A549 (cell line): ENCODE results near the gene HLTF.

Experiments
- CHD4 ChIP-seq: fragments of 200-600 bp; sonication (generic); IDR thresholded peaks from 2 replicates; pipeline ENCODE4 v1.6.1; 2016; ENCODE audit warnings: antibody characterized with exemption, mild to moderate bottlenecking, borderline replicate concordance
- CTCF ChIP-seq: fragments of >200 bp; sonication (Bioruptor Twin); formaldehyde crosslinking; IDR thresholded peaks from 3 replicates; pipeline ENCODE4 v1.5.1; 2016
- EP300 ChIP-seq, 2 experiments: fragments of >200 bp; sonication (Bioruptor Twin); formaldehyde crosslinking; IDR thresholded peaks; 2 replicates in 1 of 2; 3 replicates in 1 of 2; pipeline ENCODE4 v1.6.1; 2016 to 2017
- HMGXB4 ChIP-seq: fragments of 250-450 bp; sonication (Bioruptor Pico); IDR thresholded peaks from 2 replicates; pipeline ENCODE4 v1.5.0; 2021; ENCODE audit warnings: mild to moderate bottlenecking, moderate library complexity, borderline replicate concordance
- MAFK ChIP-seq: fragments of 450-650 bp; IDR thresholded peaks from 2 replicates; pipeline ENCODE4 v1.6.1; 2014; ENCODE audit not compliant: partially characterized antibody
- MAX ChIP-seq: IDR thresholded peaks from 2 replicates; pipeline ENCODE4 v1.6.1; 2012
- MAZ ChIP-seq: fragments of 150-350 bp; IDR thresholded peaks from 2 replicates; pipeline ENCODE4 v1.6.1; 2014; ENCODE audit warnings: antibody characterized with exemption, low read depth, low read length, borderline replicate concordance
- NFE2L2 ChIP-seq: fragments of 150-350 bp; conservative IDR thresholded peaks from 2 replicates; pipeline ENCODE4 v1.6.1; 2014; ENCODE audit warnings: low read length
- PBX3 ChIP-seq: IDR thresholded peaks from 2 replicates; pipeline ENCODE4 v1.6.1; 2012
- POLR2A ChIP-seq: IDR thresholded peaks from 2 replicates; pipeline ENCODE4 v1.6.1; 2012; ENCODE audit warnings: mild to moderate bottlenecking, low read length
- RAD21 ChIP-seq, 2 experiments: fragments of >200 bp in 1 of 2; sonication (Bioruptor Twin) in 1 of 2; formaldehyde crosslinking in 1 of 2; IDR thresholded peaks in 1 of 2; conservative IDR thresholded peaks in 1 of 2; 2 replicates in 1 of 2; 3 replicates in 1 of 2; pipeline ENCODE4 v1.6.1; 2012 to 2018; ENCODE audit warnings: inconsistent platforms in 1 of 2
- REST ChIP-seq: fragments of 200-600 bp; sonication (generic); IDR thresholded peaks from 2 replicates; pipeline ENCODE4 v1.6.1; 2016; ENCODE audit warnings: antibody characterized with exemption, mild to moderate bottlenecking, moderate library complexity
- USF2 ChIP-seq: fragments of 450-650 bp; IDR thresholded peaks from 2 replicates; pipeline ENCODE4 v1.6.1; 2014; ENCODE audit warnings: antibody characterized with exemption

GRCh38 chr3:148990236-148990635 is 96.1 kb downstream of the HLTF start:
- TF ChIP-seq EP300 (IDR thresholded peaks at IDR 0.05): no peak
- no peak for TF ChIP-seq CTCF
- no peak for TF ChIP-seq REST
- TF ChIP-seq MAX: no peak
- no peak for TF ChIP-seq USF2
- TF ChIP-seq NFE2L2: no peak
- TF ChIP-seq POLR2A: no peak
- TF ChIP-seq RAD21 (conservative IDR thresholded peaks at IDR 0.05 in 1 of 2, IDR thresholded peaks at IDR 0.05 in 1 of 2): no peak
- no peak for TF ChIP-seq MAZ
- TF ChIP-seq PBX3: no peak
- TF ChIP-seq MAFK: no peak
- no peak for TF ChIP-seq HMGXB4 (CRISPR knock-in tag)
- TF ChIP-seq CHD4: no peak
